Activated naive CD4-positive, alpha-beta T cell treated with anti-CD3 and anti-CD28 coated beads, Interleukin-2, amount 50 U/mL, for 16 hours (primary cell): ENCODE data around the gene CWF19L2.
A peak's percentile ranks its signal among the peaks of the same experiment; 100 is the strongest.
"Not testable (repeated sequence)": the region's sequence is repeated elsewhere in the genome, so short reads cannot be mapped to it uniquely, and the experiment has no call there.

Experiments
- DNase-seq: peaks from one replicate; pipeline ENCODE4 v3.0.0-alpha.2; 2020

Gene CWF19L2

DNA sequence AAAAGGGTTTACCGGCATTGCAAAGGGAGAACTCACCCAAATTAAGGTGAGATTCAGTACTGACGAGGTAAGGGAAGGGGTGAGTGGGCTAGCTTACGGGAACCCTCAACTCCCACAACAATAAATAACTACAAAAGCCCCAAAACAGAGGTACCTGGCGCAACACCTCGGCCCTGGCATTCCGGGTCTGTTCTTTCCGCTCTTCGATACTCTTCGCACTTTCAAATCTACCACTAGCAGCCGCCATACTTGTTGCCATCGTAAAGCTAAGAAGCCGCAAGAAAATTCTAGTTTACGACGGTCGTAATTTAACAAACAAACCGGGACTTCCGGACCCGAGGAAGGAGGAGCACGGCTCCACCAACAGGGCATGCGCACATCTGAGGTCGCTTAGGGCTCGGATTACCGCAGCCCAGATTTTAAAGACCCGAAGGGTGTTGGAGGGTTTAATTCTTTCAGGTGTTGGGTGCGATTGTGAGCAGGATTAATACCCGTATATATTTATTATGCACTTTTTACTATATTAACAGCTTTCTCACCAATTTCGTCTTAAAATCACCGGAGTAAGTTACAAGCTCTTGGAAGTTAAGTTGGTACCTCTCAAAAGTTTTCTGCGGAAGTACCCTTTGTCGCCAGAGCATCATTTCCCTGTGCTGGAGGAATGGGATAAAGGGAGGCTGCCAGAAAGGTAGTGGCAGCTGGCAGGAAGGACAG is at the start of gene CWF19L2:
Gene CWF19L2, minus strand, starts transcription at position 268 of the 714 bp plus-strand sequence. Its CDS starts 9 bp downstream, at position 259.
- peak; percentile 88 for DNase-seq

DNA sequence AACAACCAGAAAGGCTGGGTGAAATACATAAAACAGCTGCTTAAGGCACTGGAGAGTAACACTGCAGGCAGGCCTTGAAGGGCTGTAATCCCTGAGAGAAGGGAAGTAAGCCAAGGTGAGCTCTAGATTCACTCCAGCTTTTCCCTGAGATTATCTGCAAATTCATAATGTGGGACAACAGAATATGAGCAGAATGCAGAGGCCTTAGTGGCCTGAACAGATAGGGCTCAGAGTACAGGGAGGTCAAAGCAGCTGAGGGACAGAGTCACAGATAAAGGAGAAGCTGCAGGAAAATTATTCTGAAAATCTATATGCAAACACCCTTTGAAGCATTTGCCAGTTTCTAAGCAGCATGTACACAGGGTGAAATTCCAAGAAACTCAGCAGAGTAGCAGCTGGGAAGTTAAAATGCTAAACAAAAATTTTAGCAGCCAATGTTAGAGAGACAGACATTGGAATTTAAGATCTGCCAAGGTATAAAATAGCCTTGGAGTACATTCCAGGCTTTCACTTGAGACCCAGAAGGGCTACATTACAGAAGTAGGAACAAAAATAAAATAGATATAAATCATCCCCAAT is 48.1 kb upstream of the CWF19L2 start:
- no peak for DNase-seq

DNA sequence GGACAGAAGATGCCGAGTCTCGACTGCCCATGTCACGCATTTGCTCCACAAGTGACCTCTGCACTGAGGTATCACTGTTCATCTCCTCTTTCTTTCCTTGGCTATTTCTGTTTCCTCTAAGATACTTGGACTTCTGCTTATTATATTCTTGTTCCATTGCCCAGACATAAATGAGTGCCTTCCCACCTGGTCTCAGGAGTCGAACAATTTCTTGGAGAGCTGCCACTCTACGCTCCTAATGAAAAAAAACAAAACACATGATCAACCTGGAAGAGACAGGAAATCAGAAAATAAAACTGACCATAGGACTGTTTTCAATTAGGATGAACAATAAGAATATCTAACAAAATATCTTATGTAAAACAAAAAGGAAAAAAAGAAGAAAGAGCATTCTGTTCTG is 47.4 kb upstream of the CWF19L2 start:
- DNase-seq: no peak

DNA sequence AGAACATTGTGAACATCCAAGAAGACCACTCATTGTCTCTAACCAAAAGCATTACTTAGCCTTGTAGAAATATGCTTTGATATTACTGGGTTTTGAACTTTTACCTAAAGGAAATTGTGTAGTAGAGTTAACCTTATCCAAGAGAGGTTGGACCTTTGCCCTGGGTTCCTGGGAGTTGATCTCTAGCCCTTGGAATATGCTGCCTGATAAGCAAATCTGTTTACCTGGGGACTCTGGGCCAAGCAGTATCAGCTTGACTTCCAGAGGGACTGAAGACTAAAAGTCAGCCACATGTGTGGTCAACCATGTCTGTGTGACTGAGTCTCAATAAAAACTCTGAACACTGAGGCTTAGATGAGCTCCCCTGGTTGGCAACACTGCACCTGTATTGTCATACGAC is 44.1 kb upstream of the CWF19L2 start:
- DNase-seq: no peak

DNA sequence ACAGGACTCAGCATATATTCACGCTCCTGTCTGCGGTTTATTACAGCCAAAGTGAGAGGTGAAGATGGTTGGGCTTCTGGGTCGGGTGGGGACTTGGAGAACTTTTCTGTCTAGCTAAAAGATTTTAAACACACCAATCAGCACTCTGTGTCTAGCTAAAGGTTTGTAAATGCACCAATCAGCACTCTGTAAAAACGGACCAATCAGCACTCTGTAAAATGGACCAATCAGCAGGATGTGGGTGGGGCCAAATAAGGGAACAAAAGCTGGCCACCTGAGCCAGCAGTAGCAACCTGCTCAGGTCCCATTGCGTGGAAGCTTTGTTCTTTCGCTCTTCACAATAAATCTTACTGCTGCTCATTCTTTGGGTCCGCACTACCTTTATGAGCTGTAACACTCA is 39.7 kb upstream of the CWF19L2 start:
- DNase-seq: not testable (repeated sequence)

DNA sequence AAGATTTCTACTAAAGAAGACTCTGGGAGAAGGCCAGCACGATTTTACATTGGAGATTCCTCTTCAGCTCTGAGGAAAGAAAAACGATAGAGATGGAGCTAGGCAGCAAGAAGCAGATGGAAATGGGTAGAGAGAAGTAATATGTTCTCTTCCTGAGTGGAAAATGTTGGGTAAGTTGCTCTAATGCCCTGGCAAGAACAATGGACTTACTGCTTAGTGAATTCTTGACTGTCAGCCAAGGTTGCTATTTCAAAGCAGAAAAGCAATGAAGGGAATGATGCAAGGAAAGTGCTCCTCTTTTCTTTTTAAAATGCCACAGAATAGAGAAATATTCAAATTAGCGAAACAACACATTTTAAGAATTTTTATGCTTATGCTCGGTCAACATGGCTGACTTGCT is 38.4 kb upstream of the CWF19L2 start:
- DNase-seq: no peak

DNA sequence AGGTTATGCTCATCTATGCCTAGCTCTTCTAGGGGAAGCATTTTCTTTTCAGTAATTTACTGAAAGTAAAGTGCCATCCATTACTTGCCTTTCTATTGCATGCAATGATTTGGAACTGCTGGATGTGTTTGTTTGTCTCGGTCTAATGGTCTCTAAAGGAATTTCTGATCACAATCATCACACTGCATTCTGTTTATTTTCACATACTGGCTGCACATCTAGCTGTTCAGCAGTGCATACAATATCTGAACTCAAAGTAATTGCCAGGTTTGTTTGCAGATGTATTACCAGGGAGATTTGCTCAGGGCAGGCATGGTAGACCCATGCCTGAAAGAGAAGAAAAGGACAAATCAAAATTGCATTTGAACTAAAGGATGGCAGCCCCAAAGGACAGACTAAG is 36.4 kb upstream of the CWF19L2 start:
- no peak for DNase-seq

DNA sequence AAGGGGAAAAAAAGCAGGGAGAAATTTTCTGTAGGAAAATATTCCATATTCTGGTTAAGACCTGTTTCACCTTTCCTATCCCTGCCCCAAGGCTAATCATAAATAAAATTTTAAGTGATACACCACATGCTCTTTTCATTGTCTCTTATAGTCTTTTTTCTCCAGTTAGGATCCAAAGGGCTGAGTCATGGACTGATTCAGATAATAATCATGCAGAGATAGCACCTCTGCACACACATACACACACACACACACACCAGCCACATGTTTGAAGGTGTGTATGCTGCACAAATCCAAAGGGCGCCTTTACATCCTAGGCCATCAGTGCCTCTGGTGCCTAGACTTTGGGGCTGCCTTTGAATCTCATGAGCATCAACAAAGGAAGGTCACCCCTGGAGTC is 35.5 kb upstream of the CWF19L2 start:
- DNase-seq: no peak

DNA sequence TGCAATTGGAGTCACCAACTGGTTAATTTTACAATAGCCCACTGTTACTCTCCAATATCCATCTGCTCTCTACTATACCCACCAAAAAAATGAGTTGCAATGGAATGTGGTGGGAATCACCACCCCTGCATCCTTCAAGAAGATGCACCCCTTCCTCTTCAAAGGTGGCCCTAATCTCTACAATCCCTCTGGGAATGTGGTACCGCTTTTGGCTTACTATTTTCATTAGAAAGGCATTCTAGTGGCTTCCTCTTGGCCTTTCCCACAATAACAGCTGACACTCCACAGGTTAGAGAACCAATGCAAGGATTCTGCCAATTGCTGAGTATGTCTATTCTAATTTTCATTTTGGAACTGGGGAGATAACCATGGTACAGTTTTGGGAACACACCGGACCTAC is 33.2 kb upstream of the CWF19L2 start:
- DNase-seq: no peak

DNA sequence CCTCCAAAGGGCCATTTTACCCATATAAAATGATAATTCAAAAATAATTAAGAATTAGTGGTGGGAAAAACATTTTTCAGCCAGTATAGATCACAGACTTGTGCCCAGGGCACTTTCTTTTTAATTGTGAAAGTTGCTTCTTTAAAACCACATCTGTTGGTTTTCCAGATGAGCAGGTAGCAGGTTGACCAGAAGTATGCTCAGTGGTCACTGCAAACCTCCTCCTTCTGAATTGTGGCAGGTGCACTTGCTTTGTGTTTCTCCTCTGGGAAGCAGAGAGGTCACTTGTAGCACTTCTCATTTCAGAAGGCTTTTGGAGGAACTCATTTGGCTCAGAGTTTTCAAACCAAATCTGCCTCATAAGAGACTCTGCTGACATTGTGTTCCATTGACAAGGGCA is 24.6 kb upstream of the CWF19L2 start:
- no peak for DNase-seq

DNA sequence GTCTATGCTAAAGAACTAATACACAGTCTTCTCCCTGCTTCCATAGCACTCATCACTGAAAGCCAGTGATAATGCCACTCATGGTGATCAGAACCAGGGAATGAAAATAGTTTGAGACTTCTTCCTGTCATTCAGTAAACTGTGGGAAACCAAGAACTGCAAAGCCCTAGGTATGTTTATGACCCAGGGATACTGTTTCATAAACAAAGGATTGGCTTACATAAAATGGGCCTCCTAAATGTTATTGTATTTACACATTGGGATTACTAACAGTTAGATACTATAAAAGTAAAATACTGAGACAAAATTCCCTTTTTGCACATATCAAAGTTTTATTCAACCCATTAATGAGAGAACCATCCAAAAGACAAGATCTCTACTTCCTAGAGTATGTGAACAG is 21.3 kb upstream of the CWF19L2 start:
- DNase-seq: no peak

DNA sequence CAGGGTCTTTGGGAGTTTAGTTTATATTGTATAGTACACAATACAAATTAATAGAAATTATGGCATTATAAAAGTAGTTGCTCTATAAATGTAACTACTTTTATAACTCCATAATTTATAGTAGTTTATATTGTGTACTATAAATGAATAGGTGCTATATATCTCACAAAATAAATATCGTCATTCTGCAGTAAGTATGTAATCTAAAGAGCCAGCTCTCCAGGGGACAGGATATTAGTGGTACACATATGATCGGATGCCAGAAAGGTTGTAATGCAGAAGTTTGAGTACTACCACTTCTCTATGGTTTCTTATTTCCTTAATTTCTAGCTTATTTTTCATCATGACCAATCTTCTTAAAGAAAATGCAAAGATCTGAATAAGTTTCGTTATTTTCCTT is 20.2 kb upstream of the CWF19L2 start:
- no peak for DNase-seq

DNA sequence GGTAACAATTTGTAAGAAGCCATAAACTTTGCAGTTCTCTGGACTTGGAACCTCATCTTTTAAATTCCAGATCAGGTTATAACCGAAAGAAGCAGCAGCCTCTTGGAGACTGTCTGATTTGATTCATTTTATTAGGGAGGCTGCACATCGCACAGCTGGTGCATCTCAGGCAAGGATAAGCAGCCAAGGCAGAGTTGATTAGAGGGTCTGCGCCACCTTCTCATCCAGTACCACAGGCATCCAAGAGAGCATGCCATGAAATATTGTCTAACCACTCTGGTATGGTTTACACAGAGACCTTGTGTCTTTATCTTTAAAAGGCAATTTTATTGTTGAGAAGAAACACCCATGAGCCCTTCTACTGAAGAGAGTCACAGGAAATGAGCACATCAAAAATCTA is 16.2 kb upstream of the CWF19L2 start:
- DNase-seq: no peak

DNA sequence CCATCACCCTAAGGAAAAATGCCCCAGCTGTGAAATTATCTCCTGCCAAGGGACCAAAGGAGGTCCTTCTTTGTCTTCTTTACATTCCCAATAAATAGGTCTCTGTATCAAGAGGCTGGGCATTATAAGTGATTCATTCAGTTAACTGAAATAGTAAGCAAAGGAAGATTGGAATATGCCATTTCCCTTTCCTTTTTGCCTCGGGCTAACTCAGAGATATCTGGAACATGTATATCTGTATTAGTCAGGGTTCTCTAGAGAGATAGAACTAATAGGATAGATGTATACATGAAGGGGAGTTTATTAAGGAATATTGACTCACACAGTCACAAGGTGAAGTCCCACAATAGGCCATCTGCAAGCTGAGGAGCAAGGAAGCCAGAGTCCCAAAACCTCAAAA is 15.3 kb upstream of the CWF19L2 start:
- no peak for DNase-seq

DNA sequence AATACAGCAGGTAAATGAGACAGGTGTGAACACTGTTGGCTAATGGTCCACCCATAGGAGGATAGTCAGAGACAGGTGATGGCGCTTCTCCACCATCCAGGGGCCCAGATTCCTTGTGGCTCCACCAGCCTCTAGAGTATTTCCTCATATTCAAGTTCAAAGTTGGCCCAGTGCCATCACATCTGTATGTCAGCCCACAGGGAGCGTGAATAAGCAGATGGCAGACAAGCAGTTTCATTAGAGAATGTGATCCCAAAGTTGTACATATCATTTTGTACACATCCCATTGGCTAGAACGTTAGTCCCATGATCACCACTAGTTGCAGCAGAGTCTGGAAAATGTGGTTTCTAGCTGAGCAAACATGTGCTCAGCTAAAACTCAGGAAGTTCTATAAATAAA is 11.0 kb upstream of the CWF19L2 start:
- DNase-seq: no peak

DNA sequence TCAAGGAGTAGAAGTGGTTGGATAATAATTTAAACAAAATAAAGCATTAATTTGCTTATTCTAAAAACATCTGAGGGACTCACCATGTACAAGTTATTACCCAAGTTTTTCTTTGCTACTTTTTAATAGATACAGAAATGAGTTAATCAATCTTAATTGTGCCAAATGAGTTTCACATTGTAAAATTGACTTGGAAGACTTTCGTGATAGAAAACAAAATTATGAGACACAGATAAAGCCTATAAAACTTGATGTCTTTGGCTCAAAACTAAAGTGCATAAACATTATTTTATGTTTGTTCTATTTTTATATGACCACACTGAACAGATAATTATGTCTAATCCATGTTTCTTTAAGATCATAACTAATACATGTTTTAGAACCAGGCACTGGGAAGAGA is 10.1 kb upstream of the CWF19L2 start:
- no peak for DNase-seq

DNA sequence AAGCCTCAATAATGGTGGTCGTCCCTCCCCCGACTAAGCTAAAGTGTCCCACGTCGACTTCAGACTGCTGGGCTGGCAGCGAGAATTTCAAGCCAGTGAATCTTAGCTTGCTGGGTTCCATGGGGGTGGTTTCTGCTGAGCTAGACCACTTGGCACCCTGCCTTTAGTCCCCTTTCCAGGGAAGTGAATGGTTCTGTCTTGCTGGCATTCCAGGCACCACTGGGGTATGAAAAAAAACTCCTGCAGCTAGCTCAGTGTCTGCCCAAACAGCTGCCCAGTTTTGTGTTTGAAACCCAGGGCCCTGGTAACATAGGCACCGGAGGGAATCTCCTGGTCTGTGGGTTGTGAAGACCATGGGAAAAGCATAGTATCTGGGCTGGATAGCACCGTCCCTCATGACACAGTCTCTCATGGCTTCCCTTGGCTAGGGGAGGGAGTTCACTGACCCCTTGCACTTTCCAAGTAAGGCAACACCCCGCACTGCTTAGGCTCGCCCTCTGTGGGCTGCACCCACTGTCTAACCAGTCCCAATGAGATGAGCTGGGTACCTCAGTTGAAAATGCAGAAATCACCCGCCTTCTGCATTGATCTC is 8.7 kb upstream of the CWF19L2 start:
- DNase-seq: not testable (repeated sequence)

DNA sequence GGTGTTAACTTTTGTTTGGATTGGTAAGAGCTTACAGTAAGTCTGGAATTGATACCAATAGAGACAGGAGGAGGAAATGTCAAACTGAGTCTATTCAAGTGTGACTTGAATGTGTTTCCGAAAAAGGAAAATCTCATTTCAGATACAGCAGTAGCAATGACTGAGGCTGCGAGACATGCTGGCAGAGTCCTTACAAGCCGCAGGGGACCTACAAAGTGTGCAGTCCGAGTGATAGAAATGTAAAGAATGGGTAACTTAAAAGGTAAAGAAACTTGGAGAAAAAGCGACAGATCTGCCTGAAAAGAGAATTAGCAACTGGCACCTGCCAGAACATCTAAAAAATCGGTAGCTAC is 444 bp downstream of the CWF19L2 start:
- DNase-seq: peak; percentile 12

DNA sequence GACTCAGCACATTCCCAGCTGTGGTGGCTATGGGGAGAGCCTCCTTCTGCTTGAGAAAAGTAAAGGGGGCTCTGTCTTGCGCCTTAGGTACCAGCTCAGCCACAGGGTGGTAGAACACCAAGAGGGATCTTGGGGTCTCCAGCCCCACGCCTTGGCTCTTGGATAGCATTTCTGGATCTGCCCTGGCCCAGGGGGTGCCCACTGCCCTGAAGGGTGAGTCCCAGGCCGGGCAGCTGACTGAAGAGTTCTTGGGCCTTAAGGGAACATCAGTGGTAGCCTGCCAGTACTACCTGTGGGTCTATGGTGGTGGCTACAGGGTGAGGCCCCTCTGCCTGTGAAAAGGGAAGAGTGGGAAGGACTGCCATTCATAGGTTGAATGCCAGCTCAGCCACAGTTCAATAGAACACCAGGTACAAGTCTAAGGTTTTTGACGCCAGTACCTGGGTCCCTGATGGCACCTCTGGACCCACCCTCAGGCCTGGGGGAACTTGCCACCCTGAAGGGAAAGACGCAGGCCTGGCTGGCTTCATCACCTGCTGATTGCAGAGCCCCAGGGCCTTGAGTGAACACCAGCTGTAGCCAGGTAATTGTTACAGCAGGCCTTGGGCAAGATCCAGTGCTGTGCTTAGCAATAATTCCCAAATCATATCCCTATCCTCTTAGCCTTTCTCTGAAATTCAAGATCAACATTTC is 3.9 kb downstream of the CWF19L2 start:
- DNase-seq: no peak

DNA sequence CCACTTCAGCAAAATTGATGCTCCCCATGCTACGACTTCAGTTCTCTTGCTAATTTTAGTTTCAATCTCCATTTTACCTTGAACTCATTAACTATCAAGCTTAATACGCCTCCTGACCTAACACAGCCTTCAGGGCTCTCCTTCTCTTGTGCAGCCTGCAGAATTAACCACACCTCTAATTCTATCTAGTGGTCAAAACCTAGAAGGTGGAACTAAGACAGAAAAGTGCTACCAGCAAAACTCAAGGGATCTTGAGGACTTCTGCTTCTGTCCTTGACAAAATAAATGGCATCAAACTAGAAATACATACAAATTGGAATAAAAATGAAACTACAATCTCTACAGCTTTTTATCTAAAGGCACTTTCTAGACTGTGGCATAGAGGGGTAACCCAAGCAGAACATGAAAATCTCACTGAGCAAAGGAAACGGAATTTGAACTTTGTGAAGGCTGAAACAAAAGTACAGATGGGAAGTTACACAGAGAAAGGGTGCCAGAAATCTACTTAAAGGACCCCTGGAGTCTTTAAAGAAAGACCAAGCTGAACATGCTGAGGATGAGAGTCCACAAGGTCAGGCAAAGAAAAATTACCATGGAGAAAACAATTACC is 10.7 kb downstream of the CWF19L2 start:
- no peak for DNase-seq

DNA sequence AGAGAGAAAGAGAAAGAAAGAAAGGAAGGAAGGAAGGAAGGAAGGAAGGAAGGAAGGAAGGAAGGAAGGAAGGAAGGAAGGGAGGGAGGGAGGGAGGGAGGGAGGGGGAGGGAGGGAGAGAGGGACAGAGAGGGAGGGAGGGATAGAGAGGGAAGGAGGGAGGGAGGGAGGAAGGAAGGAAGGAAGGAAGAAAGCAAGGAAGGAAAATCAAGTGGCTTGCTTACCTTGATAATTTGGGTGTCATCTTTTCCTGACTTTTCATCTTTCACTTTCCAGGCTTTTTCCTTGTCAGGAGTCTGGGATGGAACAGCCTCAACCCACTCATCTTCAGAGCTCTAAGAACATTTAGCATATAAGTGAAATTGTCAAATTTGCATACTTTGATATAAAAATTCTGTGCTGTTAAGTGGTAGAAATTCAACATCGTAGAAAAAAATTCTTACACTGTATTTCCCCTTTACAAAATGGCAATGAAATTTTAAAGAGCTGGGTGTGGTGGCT is 14.9 kb downstream of the CWF19L2 start:
- no peak for DNase-seq

DNA sequence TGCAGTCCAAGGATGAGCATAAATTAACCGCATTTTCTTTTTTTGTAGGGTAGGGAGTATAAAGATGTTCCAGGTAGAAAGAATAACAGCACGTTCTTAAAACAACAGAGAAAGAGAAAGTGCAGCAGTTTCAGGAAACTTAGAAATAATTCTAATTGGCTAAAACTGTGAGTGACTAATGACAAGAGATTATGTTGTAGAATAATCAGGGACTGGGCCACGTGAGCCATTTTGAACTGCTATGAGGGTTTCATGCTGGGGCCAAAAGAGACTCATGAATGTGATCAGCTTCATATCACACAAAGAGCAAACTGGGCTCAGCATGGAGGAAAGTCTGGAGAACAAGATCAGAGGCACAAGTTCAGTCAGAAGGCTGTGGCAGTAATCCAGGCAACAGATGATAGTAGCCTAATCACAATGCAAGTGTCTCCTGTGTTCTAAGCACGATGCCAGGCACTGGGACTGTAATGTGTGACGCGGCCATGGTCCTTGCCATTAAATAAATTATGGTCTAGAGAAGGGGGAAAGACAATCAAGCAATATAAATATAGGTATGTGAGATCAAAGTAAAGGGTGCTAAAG is 17.9 kb downstream of the CWF19L2 start:
- DNase-seq: no peak

DNA sequence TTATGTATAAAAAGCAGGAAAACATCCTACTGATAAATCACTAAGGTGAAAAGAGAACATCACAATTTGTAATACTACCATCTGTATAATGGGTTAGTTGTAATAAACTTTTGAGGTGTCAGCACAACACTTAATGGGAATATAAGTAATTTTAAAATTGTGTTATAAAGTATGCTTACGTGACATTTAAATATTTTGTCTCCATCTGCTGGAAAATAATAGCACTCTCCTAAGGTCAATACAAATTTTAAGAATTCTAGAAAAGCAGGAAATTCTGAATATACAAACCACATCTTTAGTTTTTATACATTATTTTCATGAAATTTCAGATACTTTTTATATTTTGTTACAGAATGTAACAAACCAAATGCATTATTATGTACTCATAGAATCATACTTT is 19.5 kb downstream of the CWF19L2 start:
- no peak for DNase-seq
